Measurements from ENCODE around the gene OR5K4. TPM values are rescaled to one million over a fixed set of nuclear protein-coding genes. Genes with fewer than 3 reads are reported as not detected.

The OR5K4 gene
- polyA plus RNA-seq, 3 donors, result not detected

DNA sequence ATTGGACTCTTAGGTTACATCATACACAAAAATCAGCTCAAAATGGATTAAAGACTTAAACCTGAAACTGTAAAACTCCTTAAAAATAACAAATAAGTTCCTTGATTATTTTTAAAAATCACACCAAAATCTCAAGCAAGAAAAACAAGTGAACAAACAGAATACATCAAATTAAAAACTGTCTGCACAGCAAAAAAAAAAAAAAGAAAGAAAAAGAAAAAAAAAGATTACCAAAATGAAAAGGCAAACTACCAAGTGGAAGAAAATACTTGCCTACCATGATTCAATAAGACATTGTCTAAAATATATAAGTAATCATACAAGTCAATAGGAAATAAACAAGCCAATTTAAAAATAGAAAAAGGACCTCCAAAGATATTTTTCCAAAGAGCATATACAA lies 17.5 kb downstream of the OR5K4 start:
- H3K9ac ChIP-seq (ENCODE audit: insufficient read depth, low read length, poor library complexity, severe bottlenecking), result no peak overlapping the region
- Mint-ChIP-seq H3K4me1 (no peaks in the 10 kb centered on the region), H3K36me3 (no peaks in the 10 kb centered on the region), H3K9me3 (peaks cover 0 to 6% (median 2%) of the 10 kb centered on the region in 7 donors), H3K4me3 (no peak overlapping the region), H3K27ac (no peak overlapping the region), H3K27me3 (ENCODE audit: low read depth in 3 of 3) (no peaks in the 10 kb centered on the region)
- no peak overlapping the region for H2AFZ ChIP-seq (ENCODE audit: insufficient read depth, low read depth, low read length, poor library complexity, severe bottlenecking)
- no peaks in the 10 kb centered on the region for H3K79me2 ChIP-seq (ENCODE audit: insufficient read depth, low read length)
- H3K9me3 ChIP-seq (replicated peaks in 1 of 2; ENCODE audit: control insufficient read depth in 1 of 2, insufficient read depth in 1 of 2, low read length in 2 of 2), result no peaks in the 10 kb centered on the region
- DNase-seq, result no peak
- no peaks in the 10 kb centered on the region for H3K27me3 ChIP-seq (ENCODE audit: control insufficient read depth in 2 of 2, insufficient read depth in 2 of 2, low read length in 2 of 2)
- H3K4me3 ChIP-seq (replicated peaks in 1 of 3; ENCODE audit: low read depth in 2 of 3, low read length in 3 of 3), result no peak overlapping the region
- H3K27ac ChIP-seq (ENCODE audit: low read depth in 1 of 2, low read length in 2 of 2), result no peak overlapping the region
- H3K4me2 ChIP-seq (replicated peaks; ENCODE audit: extremely low read depth, low read length, poor library complexity, severe bottlenecking), result no peak overlapping the region
- TF ChIP-seq, protein P1, sequence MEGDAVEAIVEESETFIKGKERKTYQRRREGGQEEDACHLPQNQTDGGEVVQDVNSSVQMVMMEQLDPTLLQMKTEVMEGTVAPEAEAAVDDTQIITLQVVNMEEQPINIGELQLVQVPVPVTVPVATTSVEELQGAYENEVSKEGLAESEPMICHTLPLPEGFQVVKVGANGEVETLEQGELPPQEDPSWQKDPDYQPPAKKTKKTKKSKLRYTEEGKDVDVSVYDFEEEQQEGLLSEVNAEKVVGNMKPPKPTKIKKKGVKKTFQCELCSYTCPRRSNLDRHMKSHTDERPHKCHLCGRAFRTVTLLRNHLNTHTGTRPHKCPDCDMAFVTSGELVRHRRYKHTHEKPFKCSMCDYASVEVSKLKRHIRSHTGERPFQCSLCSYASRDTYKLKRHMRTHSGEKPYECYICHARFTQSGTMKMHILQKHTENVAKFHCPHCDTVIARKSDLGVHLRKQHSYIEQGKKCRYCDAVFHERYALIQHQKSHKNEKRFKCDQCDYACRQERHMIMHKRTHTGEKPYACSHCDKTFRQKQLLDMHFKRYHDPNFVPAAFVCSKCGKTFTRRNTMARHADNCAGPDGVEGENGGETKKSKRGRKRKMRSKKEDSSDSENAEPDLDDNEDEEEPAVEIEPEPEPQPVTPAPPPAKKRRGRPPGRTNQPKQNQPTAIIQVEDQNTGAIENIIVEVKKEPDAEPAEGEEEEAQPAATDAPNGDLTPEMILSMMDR (IDR thresholded peaks at IDR 0.05), result no peak
- no peaks in the 10 kb centered on the region for H3K4me1 ChIP-seq (ENCODE audit: control insufficient read depth in 1 of 2, insufficient read depth in 2 of 2, low read length in 2 of 2)
- H3K36me3 ChIP-seq (replicated peaks in 1 of 2; ENCODE audit: control insufficient read depth in 1 of 2, insufficient read depth in 2 of 2, low read length in 2 of 2), result no peaks in the 10 kb centered on the region
- no peaks in the 10 kb centered on the region for H4K20me1 ChIP-seq (ENCODE audit: insufficient read depth, low read length)
- intact Hi-C loops (cut with micrococcal nuclease), result no loop called here

DNA sequence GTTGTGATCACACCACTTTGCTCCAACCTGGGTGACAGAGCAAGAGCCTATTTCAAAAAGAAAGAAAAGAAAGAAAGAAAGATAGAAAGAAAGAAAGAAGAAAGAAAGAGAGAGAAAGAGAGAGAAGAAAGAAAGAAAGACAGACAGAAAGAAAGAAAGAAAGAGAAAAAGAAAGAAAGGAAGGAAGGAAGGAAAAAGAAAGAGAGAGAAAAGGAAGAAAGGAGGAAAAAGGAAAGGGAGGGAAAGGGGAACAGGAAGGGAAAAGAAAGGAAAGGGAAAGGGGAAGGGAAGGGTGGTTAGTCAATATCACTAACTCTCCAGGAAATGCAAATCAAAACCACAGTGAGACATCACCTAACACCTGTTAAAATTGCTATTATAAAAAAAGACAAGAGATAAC lies 18.2 kb downstream of the OR5K4 start:
- Histone ChIP-seq H3K4me3 (replicated peaks in 1 of 3; ENCODE audit: low read depth in 2 of 3, low read length in 3 of 3) (no peak overlapping the region), H3K36me3 (replicated peaks in 1 of 2; ENCODE audit: control insufficient read depth in 1 of 2, insufficient read depth in 2 of 2, low read length in 2 of 2) (no peaks in the 10 kb centered on the region), H3K27me3 (ENCODE audit: control insufficient read depth in 2 of 2, insufficient read depth in 2 of 2, low read length in 2 of 2) (no peaks in the 10 kb centered on the region), H3K4me2 (replicated peaks; ENCODE audit: extremely low read depth, low read length, poor library complexity, severe bottlenecking) (no peak overlapping the region), H3K27ac (ENCODE audit: low read depth in 1 of 2, low read length in 2 of 2) (no peak overlapping the region), H3K9me3 (replicated peaks in 1 of 2; ENCODE audit: control insufficient read depth in 1 of 2, insufficient read depth in 1 of 2, low read length in 2 of 2) (no peaks in the 10 kb centered on the region), H4K20me1 (ENCODE audit: insufficient read depth, low read length) (no peaks in the 10 kb centered on the region), H3K4me1 (ENCODE audit: control insufficient read depth in 1 of 2, insufficient read depth in 2 of 2, low read length in 2 of 2) (no peaks in the 10 kb centered on the region), H3K79me2 (ENCODE audit: insufficient read depth, low read length) (no peaks in the 10 kb centered on the region), H2AFZ (ENCODE audit: insufficient read depth, low read depth, low read length, poor library complexity, severe bottlenecking) (no peak overlapping the region), H3K9ac (ENCODE audit: insufficient read depth, low read length, poor library complexity, severe bottlenecking) (no peak overlapping the region)
- Mint-ChIP-seq H3K36me3 (no peaks in the 10 kb centered on the region), H3K27me3 (ENCODE audit: low read depth in 3 of 3) (no peaks in the 10 kb centered on the region), H3K27ac (no peak overlapping the region), H3K4me1 (no peaks in the 10 kb centered on the region), H3K9me3 (peaks cover 0 to 6% (median 2%) of the 10 kb centered on the region in 7 donors), H3K4me3 (no peak overlapping the region)
- intact Hi-C loops (cut with micrococcal nuclease), result no loop called here
- no peak for DNase-seq
- TF ChIP-seq, protein P1 (IDR thresholded peaks at IDR 0.05), result no peak

All from CD14-positive monocyte (primary cell).